HUES64 (cell line): ENCODE results near the gene RLBP1. TPM values are rescaled to one million over a fixed set of nuclear protein-coding genes. Genes with fewer than 3 reads are reported as not detected.
A peak's percentile ranks its signal among the peaks of the same experiment; 100 is the strongest.
"Not testable (repeated sequence)": the region's sequence is repeated elsewhere in the genome, so short reads cannot be mapped to it uniquely, and the experiment has no call there.

Experiments used
- H3K27ac ChIP-seq: 2 replicates; pipeline ENCODE4 v1.7.0; 2013; ENCODE audit warnings: low read depth, low read length, inconsistent platforms
- H3K27me3 ChIP-seq: 2 replicates; pipeline ENCODE4 v1.6.1; 2013; ENCODE audit warnings: mild to moderate bottlenecking, low read length; ENCODE audit not compliant: insufficient read depth
- H3K36me3 ChIP-seq: 2 replicates; pipeline ENCODE4 v1.6.1; 2013; ENCODE audit warnings: mild to moderate bottlenecking, low read length; ENCODE audit not compliant: insufficient read depth
- H3K4me1 ChIP-seq: 2 replicates; pipeline ENCODE4 v1.6.1; 2013; ENCODE audit warnings: mild to moderate bottlenecking, low read length, moderate library complexity; ENCODE audit not compliant: insufficient read depth
- H3K4me3 ChIP-seq: 2 replicates; pipeline ENCODE4 v1.5.1; 2013; ENCODE audit warnings: mild to moderate bottlenecking, low read length, moderate library complexity
- H3K9ac ChIP-seq: 2 replicates; pipeline ENCODE4 v1.6.1; 2013; ENCODE audit warnings: mild to moderate bottlenecking, low read depth, low read length
- H3K9me3 ChIP-seq: 2 replicates; pipeline ENCODE4 v1.6.1; 2013; ENCODE audit warnings: low read depth, low read length; ENCODE audit not compliant: insufficient read depth
- WGBS: fragments of 150-250, 120-280 bp; methylation state at CpG from one replicate; pipeline ENCODE4 v1.1.7; 2013; ENCODE audit warnings: missing lambda C conversion rate; 5-methylcytosine and 5-hydroxymethylcytosine counted together
- polyA plus RNA-seq, 2 experiments: library from polyadenylated mRNA; stranded (reverse); fragments of 50-300 nt; gene quantifications; one replicate each; pipeline ENCODE4 v1.2.3, GENCODE V29; 2013

Gene RLBP1
- not detected for polyA plus RNA-seq (2013, experiment 1 of 2)
- not detected for polyA plus RNA-seq (2013, experiment 2 of 2)

- Histone ChIP-seq H3K36me3 (no peaks in the 10 kb centered on the region), H3K27me3 (no peaks in the 10 kb centered on the region), H3K4me1 (no peaks in the 10 kb centered on the region), H3K4me3 (no peak within 1 kb of the TSS), H3K9me3 (no peaks in the 10 kb centered on the region), H3K27ac (no peak within 1 kb of the TSS), H3K9ac (no peak within 1 kb of the TSS)
- 90% methylated on average over 10 of the region's 11 CpGs for WGBS
Observed at GRCh38 chr15:89221543-89221942, at the start of gene RLBP1. Gene RLBP1, minus strand, starts transcription at chr15:89221579. Its CDS starts 2,604 bp downstream, at chr15:89218975.

- not testable (repeated sequence) for H3K9ac ChIP-seq, H3K27me3 ChIP-seq, H3K4me1 ChIP-seq, H3K4me3 ChIP-seq, H3K27ac ChIP-seq
- Histone ChIP-seq H3K9me3 (peaks cover 15% of the 10 kb centered on the region), H3K36me3 (peaks cover 85% of the 10 kb centered on the region)
- WGBS, result 100% methylated on average over 3 of the region's 5 CpGs
Observed at GRCh38 chr15:89250142-89250541, 28.8 kb upstream of the RLBP1 start.

- Histone ChIP-seq H3K4me1 (no peaks in the 10 kb centered on the region), H3K27me3 (no peaks in the 10 kb centered on the region), H3K9ac (no peak overlapping the region), H3K9me3 (peaks cover 15% of the 10 kb centered on the region), H3K36me3 (peaks cover 69% of the 10 kb centered on the region), H3K27ac (no peak overlapping the region), H3K4me3 (no peak overlapping the region)
- WGBS, result 97% methylated on average over 1 of the region's 2 CpGs
Observed at GRCh38 chr15:89248584-89248983, 27.2 kb upstream of the RLBP1 start.

- H3K9me3 ChIP-seq, result peaks cover 15% of the 10 kb centered on the region
- peaks cover 59% of the 10 kb centered on the region for H3K36me3 ChIP-seq
- no peak overlapping the region for H3K9ac ChIP-seq
- no peak overlapping the region for H3K27ac ChIP-seq
- no peaks in the 10 kb centered on the region for H3K4me1 ChIP-seq
- no peaks in the 10 kb centered on the region for H3K27me3 ChIP-seq
- H3K4me3 ChIP-seq, result no peak overlapping the region
- 75% methylated on average over 1 of the region's 2 CpGs for WGBS
Observed at GRCh38 chr15:89247446-89247845, 26.1 kb upstream of the RLBP1 start.

GRCh38 chr15:89244574-89244903 is 23.2 kb upstream of the RLBP1 start:
- Histone ChIP-seq H3K9ac (peak overlapping the region; percentile 86), H3K27me3 (no peaks in the 10 kb centered on the region), H3K4me1 (no peaks in the 10 kb centered on the region), H3K4me3 (peak overlapping the region; percentile 73), H3K36me3 (peaks cover 33% of the 10 kb centered on the region), H3K27ac (no peak overlapping the region), H3K9me3 (peaks cover 10% of the 10 kb centered on the region)
- WGBS, result under 1% methylated on average over 6 of the region's 6 CpGs

- H3K4me1 ChIP-seq, result no peaks in the 10 kb centered on the region
- peak within 1 kb of the TSS; percentile 86 for H3K9ac ChIP-seq
- peaks cover 27% of the 10 kb centered on the region for H3K36me3 ChIP-seq
- under 1% methylated on average over 69 of the region's 69 CpGs for WGBS
- peak within 1 kb of the TSS; percentile 73 for H3K4me3 ChIP-seq
- H3K9me3 ChIP-seq, result peaks cover 4% of the 10 kb centered on the region; the same call in 1 of the 2 replicates
- H3K27ac ChIP-seq, result peak within 1 kb of the TSS; percentile 38; the same call in 1 of the 2 replicates
- no peaks in the 10 kb centered on the region for H3K27me3 ChIP-seq
Observed at GRCh38 chr15:89243691-89244573, 22.6 kb upstream of the RLBP1 start, which contains the start of gene FANCI. Gene FANCI, plus strand, starts transcription at chr15:89243979. Its CDS starts 3,669 bp downstream, at chr15:89247648.

GRCh38 chr15:89243046-89243690 is 21.8 kb upstream of the RLBP1 start:
- 78% methylated on average over 20 of the region's 20 CpGs for WGBS
- no peaks in the 10 kb centered on the region for H3K4me1 ChIP-seq
- H3K27me3 ChIP-seq, result no peaks in the 10 kb centered on the region
- H3K9ac ChIP-seq, result peak overlapping the region; percentile 45
- no peaks in the 10 kb centered on the region for H3K9me3 ChIP-seq
- no peak overlapping the region for H3K27ac ChIP-seq
- peaks cover 20% of the 10 kb centered on the region for H3K36me3 ChIP-seq
- H3K4me3 ChIP-seq, result peak overlapping the region; percentile 73

GRCh38 chr15:89239883-89240810 is 18.8 kb upstream of the RLBP1 start:
- not testable (repeated sequence) for H3K4me3 ChIP-seq, H3K36me3 ChIP-seq, H3K9me3 ChIP-seq, H3K9ac ChIP-seq, H3K4me1 ChIP-seq, H3K27ac ChIP-seq, H3K27me3 ChIP-seq
- 92% methylated on average over 12 of the region's 12 CpGs for WGBS

- Histone ChIP-seq H3K27me3 (no peaks in the 10 kb centered on the region), H3K27ac (no peak overlapping the region), H3K9ac (no peak overlapping the region), H3K4me3 (no peak overlapping the region), H3K36me3 (no peaks in the 10 kb centered on the region), H3K4me1 (no peaks in the 10 kb centered on the region), H3K9me3 (no peaks in the 10 kb centered on the region)
Observed at GRCh38 chr15:89231832-89232231, 10.5 kb upstream of the RLBP1 start.

- WGBS, result 78% methylated on average over 4 of the region's 5 CpGs
- Histone ChIP-seq H3K9me3 (no peaks in the 10 kb centered on the region), H3K9ac (no peak overlapping the region), H3K27me3 (no peaks in the 10 kb centered on the region), H3K27ac (no peak overlapping the region), H3K36me3 (no peaks in the 10 kb centered on the region), H3K4me3 (no peak overlapping the region), H3K4me1 (no peaks in the 10 kb centered on the region)
Observed at GRCh38 chr15:89230277-89230676, 8.9 kb upstream of the RLBP1 start.
